HG02642 (cell line): ENCODE data around the gene DDX11.
"Not testable (repeated sequence)": the region's sequence is repeated elsewhere in the genome, so short reads cannot be mapped to it uniquely, and the experiment has no call there.

Source experiments
- ATAC-seq: cut with Tn5 transposase; IDR thresholded peaks from one replicate; pipeline ENCODE4 v1.9.1; 2021; ENCODE audit warnings: mild to moderate bottlenecking; ENCODE audit not compliant: unreplicated experiment, poor library complexity

Gene DDX11

GRCh38 chr12:31119192-31119802 lies 45.6 kb downstream of the DDX11 start:
- ATAC-seq, result peak; percentile 22

- ATAC-seq, result no peak
Measured at GRCh38 chr12:31119803-31120211, 46.1 kb downstream of the DDX11 start.

- no peak for ATAC-seq
Measured at GRCh38 chr12:31120392-31121008, 46.8 kb downstream of the DDX11 start.

- not testable (repeated sequence) for ATAC-seq
Measured at GRCh38 chr12:31121022-31121728, 47.5 kb downstream of the DDX11 start.

- no peak for ATAC-seq
Measured at GRCh38 chr12:31122481-31122880, 48.8 kb downstream of the DDX11 start.

- ATAC-seq, result not testable (repeated sequence)
Measured at GRCh38 chr12:31124158-31124557, 50.5 kb downstream of the DDX11 start.

GRCh38 chr12:31125171-31125570 lies 51.5 kb downstream of the DDX11 start:
- not testable (repeated sequence) for ATAC-seq

- ATAC-seq, result not testable (repeated sequence)
Measured at GRCh38 chr12:31127209-31127848, 53.7 kb downstream of the DDX11 start.

GRCh38 chr12:31136581-31136980 lies 62.9 kb downstream of the DDX11 start:
- not testable (repeated sequence) for ATAC-seq

- ATAC-seq, result not testable (repeated sequence)
Measured at GRCh38 chr12:31144768-31145167, 71.1 kb downstream of the DDX11 start.

GRCh38 chr12:31145296-31145695 lies 71.6 kb downstream of the DDX11 start:
- ATAC-seq, result not testable (repeated sequence)

GRCh38 chr12:31147415-31147814 lies 73.8 kb downstream of the DDX11 start:
- not testable (repeated sequence) for ATAC-seq

GRCh38 chr12:31150766-31151165 lies 77.1 kb downstream of the DDX11 start:
- not testable (repeated sequence) for ATAC-seq
